GM04504 (cell line): ENCODE data around the gene APLP2.
"Not testable (repeated sequence)": the region's sequence is repeated elsewhere in the genome, so short reads cannot be mapped to it uniquely, and the experiment has no call there.

Source experiments
- DNase-seq: peaks from one replicate; pipeline ENCODE4 v3.0.0-alpha.2; 2012; ENCODE audit warnings: low read depth

The APLP2 gene

DNA sequence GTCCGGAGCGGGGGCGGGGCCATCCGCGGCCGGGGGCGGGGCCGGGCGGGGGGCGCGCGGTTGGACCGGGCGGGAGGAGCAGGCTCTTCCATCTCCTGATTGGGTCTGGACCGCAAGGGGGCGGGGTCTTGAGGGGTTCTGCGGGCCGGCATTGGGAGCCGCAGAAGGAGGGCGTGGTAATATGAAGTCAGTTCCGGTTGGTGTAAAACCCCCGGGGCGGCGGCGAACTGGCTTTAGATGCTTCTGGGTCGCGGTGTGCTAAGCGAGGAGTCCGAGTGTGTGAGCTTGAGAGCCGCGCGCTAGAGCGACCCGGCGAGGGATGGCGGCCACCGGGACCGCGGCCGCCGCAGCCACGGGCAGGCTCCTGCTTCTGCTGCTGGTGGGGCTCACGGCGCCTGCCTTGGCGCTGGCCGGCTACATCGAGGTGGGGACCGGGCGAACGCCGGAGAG, at the start of gene APLP2:
Gene APLP2 (plus strand): TSS at position 236 of the 450 bp plus-strand sequence. CDS start 84 bp downstream, at position 320.
- peak; percentile 96 for DNase-seq

DNA sequence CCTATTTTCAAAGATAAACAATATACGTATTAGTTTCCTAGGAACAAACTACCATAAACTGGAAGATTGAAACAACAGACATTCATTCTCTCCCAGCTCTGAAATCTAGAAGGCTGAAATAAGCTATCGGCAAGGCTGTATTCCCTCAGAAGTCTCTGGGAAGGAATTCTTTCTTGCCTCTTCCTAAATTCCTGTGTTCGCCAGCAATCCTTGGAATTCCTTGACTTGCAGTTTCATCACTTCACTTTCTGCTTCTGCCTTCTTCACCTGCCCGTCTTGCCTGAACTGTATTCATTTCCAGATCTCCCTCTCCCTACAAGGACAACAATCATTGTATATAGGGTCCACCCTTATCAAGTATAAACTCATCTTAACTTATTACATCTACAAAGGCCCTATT, 49.4 kb upstream of the APLP2 start:
- DNase-seq: no peak

DNA sequence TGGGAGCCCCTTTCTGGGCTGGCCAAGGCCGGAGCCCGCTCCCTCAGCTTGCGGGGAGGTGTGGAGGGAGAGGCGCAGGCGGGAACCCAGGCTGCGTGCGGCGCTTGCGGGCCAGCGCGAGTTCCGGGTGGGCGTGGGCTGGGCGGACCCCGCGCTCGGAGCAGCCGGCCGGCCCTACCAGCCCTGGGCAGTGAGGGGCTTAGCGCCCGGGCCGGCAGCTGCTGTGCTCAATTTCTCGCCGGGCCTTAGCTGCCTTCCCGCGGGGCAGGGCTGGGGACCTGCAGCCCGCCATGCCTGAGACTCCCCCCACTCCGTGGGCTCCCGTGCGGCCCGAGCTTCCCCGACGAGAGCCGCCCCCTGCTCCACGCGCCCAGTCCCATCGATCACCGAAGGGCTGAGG, 48.1 kb upstream of the APLP2 start:
- not testable (repeated sequence) for DNase-seq

DNA sequence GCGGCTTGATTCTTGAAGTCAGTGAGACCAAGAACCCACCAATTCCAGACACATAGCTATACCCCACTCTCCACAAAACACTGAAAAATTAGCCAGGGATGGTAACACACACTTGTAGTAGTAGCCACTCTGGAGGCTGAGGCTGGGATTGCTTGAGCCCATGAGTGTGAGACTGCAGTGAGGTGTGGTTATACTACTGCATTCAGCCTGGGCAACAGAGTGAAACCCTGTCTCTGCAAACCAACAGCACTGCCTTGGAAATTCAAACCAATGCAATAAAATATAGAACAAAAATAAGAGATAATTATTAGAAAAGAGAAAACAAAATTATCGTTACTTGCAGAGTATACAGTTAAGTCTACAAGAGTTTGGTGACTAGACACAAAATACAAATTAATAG, 46.9 kb upstream of the APLP2 start:
- no peak for DNase-seq

DNA sequence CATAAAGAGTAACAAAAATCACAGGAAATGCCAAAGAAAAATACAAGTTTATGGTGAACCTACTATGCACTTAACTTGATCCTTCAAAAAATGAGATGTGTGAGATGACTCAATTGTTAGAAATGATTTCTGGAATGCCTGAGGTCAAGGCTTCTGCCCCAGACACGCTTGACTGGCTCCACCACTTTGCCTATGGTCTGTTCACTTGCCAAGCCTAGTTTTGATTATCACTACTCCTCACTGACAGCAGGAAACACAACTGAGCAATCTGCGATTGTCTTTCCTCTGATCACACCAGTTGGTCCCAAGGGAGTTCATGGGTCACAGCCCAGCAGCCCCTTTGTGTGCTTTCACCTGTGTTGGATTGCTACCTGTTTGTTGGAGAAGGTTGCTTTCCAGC, 46.5 kb upstream of the APLP2 start:
- DNase-seq: no peak

DNA sequence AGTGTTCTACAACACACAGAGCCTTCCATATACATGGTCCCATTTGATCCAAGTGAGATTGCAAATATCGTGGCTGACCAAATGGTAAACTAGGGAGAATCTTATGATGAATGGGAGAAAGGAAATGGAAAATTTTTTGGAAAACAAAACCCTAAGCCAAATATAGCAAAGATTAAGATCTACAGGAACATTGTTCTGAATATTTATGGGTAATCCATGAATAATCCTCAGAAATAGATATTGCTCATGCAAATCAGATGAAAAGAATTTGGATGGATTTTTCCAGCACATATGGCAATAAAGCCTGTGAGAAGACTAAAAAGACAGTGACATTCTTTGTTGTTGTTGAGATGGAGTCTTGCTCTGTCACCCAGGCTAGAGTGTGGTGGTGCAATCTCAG, 45.3 kb upstream of the APLP2 start:
- no peak for DNase-seq

DNA sequence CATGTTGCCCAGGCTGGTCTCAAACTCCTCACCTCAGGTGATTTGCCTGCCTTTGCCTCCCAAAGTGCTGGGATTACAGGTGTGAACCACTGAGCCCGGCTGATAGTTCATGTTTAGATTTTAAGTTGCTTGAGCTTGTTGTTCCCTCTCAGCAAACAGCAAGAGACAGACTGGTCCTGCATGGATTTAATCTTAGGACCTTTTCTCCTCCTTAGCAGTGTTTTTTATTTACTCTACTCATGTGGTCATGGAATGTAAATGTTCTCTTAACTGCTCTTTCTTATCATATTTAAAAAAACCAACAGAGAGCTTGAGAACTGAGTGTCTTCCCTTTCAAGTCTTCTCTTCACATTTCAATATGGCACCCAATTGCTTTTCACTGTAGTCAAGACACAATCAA, 44.3 kb upstream of the APLP2 start:
- DNase-seq: no peak

DNA sequence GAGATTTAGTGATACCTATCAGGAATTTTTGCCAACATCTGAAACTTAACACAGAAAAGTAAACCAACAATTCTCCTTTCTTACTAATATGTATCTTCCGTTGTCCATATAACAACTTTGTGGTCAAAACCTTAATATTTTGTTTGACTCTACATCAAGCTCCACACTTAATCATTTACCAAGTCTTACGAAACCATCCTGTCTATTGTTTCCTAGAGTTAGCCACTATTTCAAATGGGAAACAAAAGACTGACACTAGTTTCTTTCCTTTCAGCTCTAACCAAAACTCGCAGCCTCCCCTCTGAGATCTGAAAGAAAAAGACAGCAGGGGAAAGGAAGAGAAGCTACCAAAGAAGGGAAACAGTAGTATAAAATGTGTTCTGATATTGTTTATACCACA, 40.6 kb upstream of the APLP2 start:
- DNase-seq: no peak

DNA sequence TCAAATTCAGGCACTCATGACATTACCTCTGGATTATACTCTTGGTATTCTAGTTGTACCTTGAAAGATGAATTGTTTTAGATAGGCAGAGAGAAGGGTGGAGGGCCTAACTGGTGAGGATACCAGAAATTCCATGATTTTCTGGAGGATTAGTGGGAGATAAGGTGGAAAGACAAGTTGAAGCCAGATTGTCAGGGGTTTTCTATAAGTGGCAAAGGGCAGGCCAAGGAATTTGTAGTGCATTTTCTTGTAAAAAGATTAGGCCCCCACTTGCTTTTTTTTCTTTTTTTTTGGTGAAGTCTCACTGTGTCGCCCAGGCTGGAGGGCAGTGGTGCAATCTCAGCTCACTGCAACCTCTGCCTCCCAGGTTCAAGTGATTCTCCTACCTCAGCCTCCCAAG, 38.6 kb upstream of the APLP2 start:
- no peak for DNase-seq

DNA sequence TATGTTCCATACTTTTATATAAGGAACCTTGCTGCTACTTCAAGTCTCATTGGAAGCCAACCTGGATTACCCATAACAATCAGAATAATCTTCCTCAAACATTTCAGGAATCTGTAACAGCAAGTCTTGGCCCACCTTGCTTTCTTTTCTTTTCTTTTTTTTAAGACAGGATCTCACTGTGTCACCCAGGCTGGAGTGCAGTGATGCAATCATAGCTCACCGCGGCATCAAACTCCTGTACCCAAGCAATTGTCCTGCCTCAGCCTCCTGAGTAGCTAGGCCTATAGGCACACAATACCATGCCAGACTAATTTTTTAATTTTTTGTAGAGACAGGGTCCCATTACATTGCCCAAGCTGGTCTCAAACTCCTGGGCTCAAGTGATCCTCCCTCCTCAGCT, 37.7 kb upstream of the APLP2 start:
- no peak for DNase-seq

DNA sequence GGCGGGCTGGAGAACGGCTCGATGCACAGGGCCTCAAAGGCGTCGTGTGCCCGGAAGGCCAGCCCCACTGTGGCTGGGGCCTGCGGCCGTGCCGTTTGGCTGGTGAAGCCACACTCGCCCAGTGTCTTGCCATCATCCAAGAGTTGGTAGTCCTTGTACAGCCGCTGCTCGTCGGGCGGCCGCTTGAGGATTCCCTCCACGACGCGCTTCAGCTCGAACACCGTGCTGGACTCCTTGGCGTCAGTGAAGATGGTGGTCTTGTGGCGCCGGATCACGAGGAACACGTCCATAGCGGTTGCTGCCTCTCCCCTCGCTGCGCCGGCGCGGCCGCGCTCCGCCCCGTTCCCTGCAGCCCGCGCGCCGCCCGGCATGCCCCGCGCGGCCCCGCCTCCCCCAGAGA, 36.8 kb upstream of the APLP2 start:
- no peak for DNase-seq

DNA sequence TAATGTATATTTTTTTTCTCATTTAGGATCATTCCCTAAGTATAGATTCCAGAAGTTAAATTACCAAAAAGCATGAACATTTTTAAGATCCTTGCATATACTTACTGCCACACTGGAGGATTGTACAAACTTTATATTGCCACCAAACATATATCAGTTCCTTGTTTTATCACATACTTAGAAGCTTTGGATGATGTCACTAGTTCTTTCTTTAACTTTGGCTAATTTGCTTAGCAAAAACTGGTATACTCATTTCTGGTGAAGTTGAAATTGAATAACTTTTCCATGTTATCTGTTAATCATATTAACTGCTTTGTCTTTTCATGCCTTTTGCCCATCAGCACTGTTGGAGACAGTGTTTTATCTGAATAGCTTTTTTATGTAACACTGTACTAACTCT, 35.5 kb upstream of the APLP2 start:
- no peak for DNase-seq

DNA sequence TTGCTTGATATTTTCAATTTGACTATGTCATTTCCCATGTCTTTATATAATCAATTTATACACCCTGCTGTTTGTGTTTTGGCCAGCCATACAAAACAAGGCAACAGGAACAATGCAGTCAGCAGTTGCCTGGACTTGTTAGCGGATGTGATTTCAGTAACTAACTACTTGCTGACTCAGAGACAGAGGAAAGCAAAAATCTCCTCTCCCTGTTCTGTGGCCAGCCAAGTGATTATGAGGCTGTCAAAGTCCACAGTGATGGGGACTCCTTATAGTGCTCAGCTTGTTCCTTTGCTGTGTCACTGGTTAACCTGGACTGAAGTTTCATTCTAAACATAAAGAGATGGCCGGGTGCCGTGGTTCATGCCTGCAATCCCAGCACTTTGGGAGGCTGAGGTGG, 32.6 kb upstream of the APLP2 start:
- peak; percentile 66 for DNase-seq

DNA sequence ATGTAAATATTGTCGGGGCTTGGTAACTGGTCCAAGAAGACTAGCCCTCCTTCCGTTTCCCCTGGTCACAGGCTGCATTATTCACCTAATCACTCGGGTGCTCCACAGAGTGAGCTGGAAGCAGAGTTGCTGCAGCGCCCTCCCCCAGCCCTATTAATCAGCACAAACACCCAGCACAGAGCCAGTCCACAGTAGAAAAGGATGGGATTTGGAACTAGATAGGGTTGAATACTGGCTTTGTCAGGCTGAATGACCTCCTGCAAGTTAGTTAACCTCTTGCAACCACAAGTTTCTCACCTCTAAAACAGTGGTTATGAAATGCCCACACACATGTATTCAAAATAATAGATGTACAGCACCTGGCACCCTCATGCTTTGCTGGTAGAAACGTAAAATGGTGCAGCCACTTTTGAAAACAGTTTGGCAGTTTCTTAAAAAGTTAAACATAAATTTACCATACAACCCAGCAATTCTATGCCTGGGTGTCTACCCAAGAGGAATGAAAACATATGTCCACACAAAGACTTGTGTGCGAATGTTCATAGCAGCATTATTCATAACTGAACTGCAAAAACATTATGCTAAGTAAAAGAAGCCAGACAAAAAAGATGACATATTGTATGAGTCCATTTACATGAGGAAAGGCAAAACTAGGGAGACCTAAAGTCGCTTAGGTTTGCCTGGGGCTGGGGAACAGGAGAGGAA, 31.7 kb upstream of the APLP2 start:
- DNase-seq: no peak

DNA sequence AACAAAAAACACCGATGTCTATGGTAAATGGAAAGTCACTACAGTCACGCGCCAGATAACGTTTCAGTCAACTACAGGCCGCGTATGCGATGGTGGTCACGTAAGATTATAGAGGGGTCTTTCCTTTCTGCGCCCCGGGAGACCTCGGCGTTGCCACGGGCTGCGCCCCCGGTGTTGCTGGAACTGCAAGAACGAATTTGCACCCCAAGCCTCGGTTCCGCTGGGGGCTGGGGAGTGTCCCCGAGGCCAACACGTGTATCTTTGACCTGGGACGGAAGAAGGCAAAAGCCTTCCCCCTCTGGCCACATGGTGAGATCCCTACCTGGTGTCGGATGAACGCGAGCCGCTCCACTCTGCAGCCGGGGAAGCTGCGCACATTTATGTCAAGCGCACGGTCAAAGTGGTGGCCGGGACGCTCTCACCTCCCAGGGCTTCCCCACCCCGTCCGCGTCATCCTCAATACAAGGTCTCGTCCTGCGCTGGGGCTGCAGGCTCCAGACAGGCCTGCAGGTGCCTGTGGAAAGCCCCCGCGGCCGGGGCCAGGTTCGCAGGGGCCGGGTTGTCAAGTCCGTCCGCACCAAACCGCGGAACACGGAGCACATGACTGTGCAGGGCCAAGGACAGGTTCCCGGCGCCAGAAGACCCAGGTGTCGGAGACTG, 29.3 kb upstream of the APLP2 start:
- DNase-seq: no peak

DNA sequence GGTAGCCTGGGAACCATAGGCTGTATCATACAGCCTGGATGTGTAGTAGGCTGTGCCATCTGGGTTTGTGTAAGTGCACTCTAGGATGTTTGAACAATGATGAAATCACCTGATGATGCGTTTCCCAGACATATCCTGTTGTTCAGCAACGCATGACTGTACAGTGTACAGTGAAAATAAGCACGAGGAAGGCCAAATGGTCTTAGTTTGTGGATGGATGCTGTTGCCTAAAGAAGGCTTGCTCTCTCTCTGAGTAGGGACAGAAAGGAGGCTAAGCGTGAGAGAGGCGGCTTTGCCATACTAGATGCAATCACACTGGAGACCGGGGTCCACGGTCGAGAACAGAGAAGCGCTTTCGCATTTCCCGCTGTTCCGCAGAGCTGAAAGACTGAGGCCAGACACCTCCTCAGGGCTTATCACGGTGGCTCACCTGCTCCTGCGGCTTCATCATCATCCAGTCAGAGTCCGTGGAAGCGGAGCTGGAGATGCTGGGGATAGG, 27.6 kb upstream of the APLP2 start:
- peak; percentile 80 for DNase-seq

DNA sequence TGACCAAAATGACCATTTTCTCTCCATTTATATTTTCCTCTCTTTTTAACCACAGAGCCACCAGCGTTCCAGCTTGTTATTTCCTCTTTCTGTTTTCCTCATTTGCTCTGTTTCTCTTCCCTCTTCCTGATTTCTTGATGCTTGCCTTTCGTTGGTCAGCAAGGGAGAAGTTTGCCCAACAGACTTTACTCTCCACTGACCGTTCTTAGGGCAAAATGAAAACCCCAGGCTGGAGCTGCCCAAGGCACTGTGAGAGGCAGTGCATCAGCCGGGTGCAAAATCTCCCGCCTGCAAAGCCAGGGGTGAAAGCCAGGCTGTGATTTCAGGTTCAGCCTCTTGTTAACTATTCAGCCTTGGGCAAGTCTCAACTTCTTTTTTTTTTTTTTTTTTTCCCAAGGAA, 26.1 kb upstream of the APLP2 start:
- DNase-seq: no peak

DNA sequence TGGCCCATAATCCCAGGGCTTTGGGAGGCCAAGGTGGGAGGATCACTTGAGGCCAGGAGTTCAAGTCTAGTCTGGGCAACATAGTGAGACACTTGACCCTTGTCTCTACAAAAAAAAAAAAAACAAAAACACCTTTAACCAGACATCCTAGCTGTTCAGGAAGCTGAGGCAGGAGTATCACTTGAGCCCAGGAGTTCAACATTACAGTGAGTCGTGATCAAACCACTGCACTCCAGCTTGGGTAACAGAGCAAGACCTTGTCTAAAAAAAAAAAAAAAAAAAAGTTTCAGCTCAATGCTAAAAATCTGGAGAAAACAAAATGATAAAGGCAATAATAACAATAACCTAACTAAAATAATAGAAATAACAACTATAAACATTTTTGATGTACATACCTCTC, 22.6 kb upstream of the APLP2 start:
- no peak for DNase-seq

DNA sequence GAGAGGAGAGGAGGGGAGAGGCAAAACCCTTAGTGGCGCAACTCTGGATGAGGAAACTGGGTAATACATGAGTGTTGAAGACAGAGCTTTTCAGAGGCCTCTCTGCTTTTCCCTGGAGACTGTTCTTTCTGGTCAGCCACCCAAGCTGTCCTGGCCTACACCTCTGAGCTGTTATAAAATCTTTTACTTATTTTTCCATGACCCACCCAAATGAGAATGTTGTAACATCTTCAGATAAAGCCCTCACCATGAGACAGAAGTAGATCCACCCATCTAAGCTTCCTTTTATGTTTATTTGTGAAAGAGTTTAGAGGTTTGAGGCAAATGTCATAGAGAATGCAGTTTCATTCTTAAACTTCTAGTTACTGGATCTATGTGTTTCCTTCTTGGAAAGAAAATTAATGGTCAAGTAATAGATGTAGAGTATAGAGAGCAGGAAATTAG, 20.3 kb upstream of the APLP2 start:
- no peak for DNase-seq

DNA sequence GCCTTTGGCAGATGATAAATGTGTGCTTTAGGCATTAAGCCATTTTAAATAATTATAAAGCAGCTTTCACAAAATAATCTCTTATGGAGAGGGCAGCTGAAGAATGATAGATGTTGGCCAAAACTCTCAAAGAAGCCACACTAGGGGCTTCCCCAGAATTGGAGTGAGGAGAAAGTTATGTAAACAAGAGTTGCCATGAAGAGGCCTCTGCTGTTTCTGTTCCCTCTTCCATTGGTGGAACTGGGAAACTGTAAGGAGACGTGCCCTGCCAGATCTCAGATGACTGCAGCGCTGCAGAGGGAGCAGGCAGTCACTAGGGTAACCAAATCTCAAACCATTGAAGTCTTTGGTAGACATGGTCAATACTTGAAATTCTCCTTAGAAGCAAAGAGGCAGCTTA, 19.4 kb upstream of the APLP2 start:
- DNase-seq: no peak

DNA sequence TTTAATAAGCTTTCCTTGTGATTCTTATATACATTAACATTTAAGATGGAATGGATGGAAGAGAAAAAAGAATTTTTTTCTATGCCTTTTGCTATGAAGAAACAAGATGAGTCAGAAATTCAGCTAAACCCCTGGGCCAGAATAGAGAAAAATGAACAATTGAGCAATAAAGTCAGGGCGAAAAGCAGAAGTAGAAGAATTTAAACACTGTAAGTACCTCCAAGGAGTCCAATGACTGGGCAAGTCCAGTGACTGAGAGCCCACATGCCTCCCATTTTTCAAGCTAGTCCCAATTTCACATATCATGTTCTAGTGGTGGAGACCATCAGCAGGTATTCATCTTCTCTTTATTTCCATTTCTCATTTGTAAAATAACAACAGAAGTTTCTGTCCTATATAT, 18.6 kb upstream of the APLP2 start:
- no peak for DNase-seq

DNA sequence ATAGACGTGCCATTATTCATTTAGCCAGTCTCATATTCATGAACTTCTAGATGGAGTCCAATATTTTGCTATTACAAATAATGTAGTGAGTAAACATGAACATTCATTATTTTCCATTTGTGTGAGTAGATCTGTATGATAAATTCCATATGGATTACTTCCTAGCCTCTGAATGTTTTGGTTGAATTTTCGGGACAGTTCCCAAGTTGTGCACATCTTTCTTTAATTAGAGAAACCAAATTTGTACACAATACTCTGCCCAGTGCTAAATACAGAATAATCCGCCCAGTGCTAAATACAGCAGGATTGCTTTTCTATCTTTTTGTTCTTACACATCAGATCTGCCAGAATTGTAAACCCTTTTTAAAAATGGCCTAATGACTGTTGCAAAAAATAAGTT, 17.1 kb upstream of the APLP2 start:
- no peak for DNase-seq

DNA sequence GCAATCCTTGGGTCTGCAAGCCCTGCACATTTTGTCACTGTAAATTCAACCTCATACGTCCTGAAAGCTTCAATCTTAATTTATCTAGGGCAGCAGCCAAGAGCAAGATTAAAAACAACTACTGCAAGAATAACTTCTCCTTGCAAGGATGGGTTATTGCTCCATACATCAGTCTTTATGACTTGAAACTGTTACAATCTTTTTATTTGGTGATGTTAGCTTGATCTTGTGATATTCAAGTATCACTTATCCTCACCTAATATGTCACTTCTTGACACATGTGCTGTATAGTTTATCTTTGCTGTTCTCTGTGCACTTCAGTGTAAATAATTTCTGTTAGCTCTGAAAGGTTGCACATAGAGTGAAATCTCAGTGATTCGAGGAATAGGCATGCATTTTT, 14.7 kb upstream of the APLP2 start:
- no peak for DNase-seq

DNA sequence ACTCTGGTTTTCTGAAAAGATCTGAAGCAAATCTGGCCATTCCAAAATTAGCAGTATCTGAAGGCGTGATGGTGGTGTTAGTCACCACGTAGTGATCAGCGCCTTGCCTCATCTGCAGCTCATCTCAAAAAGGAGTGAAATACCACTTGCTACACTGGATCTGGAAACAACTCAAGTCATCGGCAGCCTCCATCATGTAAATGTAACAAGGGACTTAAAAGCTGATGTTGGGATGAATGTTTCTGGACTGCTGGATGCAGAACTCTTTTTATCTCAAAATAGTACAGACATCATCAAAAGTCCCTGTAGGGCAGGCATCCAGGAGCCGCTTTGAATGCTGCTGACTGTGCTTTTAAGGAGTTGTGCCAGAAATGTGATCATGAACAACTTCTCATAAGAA, 14.1 kb upstream of the APLP2 start:
- no peak for DNase-seq
